Chondrocyte (in vitro differentiated cells): ENCODE measurements around the gene ZFPM1. TPM values are rescaled to one million over a fixed set of nuclear protein-coding genes. Genes with fewer than 3 reads are reported as not detected.

ENCODE experiments used
- DNase-seq: peaks from one replicate; pipeline ENCODE4 v3.0.0; 2021; ENCODE audit warnings: mixed read lengths, low spot score
- H3K27ac Mint-ChIP-seq: one replicate; pipeline ENCODE4 v1.8.0; 2021; ENCODE audit warnings: mild to moderate bottlenecking, moderate library complexity, mixed read lengths; ENCODE audit not compliant: unreplicated experiment
- H3K27me3 Mint-ChIP-seq: 2 replicates; pipeline ENCODE4 v1.8.0; 2021; ENCODE audit warnings: low read depth, mixed read lengths
- H3K36me3 Mint-ChIP-seq: 2 replicates; pipeline ENCODE4 v1.8.0; 2021; ENCODE audit warnings: low read depth, mixed read lengths
- H3K4me1 Mint-ChIP-seq: 2 replicates; pipeline ENCODE4 v1.8.0; 2021; ENCODE audit warnings: low read depth, mild to moderate bottlenecking, mixed read lengths
- H3K4me3 Mint-ChIP-seq: one replicate; pipeline ENCODE4 v1.8.0; 2021; ENCODE audit warnings: mild to moderate bottlenecking, moderate library complexity, mixed read lengths; ENCODE audit not compliant: unreplicated experiment
- H3K9me3 Mint-ChIP-seq: 2 replicates; pipeline ENCODE4 v1.8.0; 2021; ENCODE audit warnings: low read depth, mixed read lengths
- total RNA-seq: library from RNA; stranded (reverse); gene quantifications from 3 replicates; pipeline ENCODE4 v1.2.1, GENCODE V29; 2021
- TF ChIP-seq, protein P1 (sequence below): fragments of 200-600 bp; sonication (generic); IDR thresholded peaks from 2 replicates; pipeline ENCODE4 v1.5.0; 2021; ENCODE audit warnings: antibody characterized with exemption, mild to moderate bottlenecking, moderate library complexity

Gene ZFPM1
- total RNA-seq, 1 donor from 2014 or later, result 7.6 TPM

DNA sequence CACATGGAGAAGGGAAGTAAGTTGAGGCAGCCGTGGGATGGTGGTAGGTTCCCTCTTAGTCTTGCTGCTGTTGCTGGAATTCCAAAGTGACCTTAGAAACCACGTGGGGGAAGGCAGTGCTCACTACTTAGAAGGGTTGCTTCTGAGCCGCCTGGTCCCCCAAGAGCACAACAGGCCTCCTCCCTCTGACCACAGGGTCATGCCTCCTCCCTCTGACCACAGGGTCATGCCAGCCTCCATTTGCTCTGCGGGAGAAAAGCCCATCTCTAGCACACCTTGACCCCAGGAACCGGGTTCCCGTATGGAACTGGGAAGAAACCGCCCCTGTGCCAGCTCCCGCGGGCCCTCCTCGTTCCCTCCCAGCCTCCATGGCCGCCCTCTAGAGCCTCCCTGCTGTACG is 13.4 kb upstream of the ZFPM1 start:
- Mint-ChIP-seq H3K9me3 (no peaks in the 10 kb centered on the region), H3K4me3 (no peak overlapping the region), H3K4me1 (no peaks in the 10 kb centered on the region), H3K27ac (no peak overlapping the region), H3K36me3 (no peaks in the 10 kb centered on the region), H3K27me3 (no peaks in the 10 kb centered on the region)
- TF ChIP-seq, protein P1, sequence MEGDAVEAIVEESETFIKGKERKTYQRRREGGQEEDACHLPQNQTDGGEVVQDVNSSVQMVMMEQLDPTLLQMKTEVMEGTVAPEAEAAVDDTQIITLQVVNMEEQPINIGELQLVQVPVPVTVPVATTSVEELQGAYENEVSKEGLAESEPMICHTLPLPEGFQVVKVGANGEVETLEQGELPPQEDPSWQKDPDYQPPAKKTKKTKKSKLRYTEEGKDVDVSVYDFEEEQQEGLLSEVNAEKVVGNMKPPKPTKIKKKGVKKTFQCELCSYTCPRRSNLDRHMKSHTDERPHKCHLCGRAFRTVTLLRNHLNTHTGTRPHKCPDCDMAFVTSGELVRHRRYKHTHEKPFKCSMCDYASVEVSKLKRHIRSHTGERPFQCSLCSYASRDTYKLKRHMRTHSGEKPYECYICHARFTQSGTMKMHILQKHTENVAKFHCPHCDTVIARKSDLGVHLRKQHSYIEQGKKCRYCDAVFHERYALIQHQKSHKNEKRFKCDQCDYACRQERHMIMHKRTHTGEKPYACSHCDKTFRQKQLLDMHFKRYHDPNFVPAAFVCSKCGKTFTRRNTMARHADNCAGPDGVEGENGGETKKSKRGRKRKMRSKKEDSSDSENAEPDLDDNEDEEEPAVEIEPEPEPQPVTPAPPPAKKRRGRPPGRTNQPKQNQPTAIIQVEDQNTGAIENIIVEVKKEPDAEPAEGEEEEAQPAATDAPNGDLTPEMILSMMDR, result no peak
- DNase-seq, result no peak

DNA sequence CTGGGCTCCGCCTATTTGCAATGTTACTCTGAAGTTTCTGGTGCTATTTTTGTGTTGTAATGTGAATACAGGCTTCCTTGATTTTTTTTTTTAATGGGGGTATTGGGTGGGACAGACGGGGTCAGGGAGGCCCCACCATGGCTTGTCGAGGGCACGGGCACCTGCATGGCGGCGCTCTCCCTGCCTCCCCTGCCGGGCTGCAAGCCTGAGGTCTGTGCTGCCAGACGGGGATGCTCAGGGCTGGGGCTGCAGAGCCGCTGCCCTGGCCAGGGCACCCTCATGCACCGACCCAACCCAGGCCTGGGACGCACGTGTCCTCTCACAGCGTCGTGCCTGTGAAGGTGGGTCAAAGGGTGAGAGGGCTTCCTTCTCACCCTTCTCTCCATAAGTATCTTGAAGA is 13.0 kb upstream of the ZFPM1 start:
- Mint-ChIP-seq H3K27me3 (no peaks in the 10 kb centered on the region), H3K4me1 (no peaks in the 10 kb centered on the region), H3K9me3 (no peaks in the 10 kb centered on the region), H3K4me3 (no peak overlapping the region), H3K36me3 (no peaks in the 10 kb centered on the region), H3K27ac (no peak overlapping the region)
- no peak for DNase-seq
- TF ChIP-seq, protein P1, result no peak

DNA sequence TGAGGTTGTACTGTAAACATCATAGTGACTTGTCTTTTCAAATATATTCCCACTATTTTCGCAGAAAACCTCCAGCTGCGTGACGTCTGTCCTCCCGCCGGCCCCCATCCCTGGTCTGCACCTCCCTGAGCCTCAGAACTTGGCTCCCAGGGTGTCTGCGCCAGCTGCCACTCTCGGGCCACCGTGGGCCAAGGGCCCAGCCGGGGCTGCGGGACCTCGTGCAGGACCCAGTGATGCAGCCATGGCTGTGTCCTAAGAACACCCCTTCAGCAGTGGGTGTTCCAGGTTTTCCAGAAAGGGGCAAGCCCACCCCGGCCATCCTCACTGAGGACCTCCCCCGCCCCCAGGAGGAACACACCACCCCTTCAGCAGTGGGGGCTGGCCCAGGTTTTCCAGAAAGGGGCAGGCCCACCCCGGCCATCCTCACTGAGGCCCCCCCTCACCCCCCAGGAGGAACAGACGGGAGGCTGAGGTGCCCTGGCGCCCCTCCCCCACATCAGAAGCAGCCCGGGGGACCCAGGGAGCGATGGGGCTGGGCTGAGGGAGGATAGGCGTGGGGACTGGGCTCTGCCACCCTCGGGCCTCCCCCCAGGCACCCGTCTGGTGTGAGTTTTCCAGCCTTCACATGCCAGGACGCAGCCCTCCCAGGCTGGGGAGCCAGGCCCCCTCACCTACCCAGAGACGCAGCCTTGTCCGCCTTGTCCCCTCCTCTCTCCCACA is 12.2 kb upstream of the ZFPM1 start:
- no peaks in the 10 kb centered on the region for H3K9me3 Mint-ChIP-seq
- no peaks in the 10 kb centered on the region for H3K36me3 Mint-ChIP-seq
- H3K27ac Mint-ChIP-seq, result no peak overlapping the region
- H3K4me3 Mint-ChIP-seq, result no peak overlapping the region
- TF ChIP-seq, protein P1, result no peak
- no peaks in the 10 kb centered on the region for H3K4me1 Mint-ChIP-seq
- DNase-seq, result no peak
- H3K27me3 Mint-ChIP-seq, result no peaks in the 10 kb centered on the region

DNA sequence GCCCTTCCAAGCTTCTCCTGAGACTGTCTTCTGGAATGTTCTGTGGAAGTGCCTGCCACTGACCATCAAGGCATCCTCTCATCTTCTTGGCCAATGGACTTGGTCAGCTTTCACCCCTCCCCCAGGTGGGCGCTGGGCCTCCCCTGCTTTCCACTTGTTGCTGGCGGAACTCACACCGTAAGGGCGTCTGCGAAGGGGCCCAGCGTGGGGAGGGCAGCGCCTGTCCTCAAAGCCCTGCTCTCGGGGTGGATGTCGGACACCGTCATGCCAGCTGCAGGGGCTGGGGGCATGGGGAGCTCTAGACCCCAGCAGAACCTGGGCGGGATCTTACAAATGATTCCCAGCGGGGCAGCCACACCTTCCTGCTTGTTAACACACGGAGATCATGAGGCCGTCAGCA is 11.6 kb upstream of the ZFPM1 start:
- no peak overlapping the region for H3K4me3 Mint-ChIP-seq

DNA sequence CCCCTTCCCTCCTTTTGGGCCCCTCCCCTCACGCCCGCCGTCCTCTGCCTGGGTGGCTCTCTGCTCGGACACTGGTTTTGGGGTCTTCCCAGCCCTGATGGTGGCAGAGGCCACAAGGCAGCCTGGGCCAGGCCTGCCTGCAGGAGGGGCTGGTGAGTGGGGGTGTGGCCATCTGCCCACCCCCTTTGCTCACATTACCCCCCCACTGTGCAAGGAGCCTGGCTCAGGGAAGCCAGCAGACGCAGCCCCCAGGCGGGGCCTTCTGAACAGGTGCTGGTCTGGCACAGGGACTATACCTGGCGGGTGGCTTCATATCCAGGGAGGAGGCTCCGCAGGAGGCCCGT is 10.7 kb upstream of the ZFPM1 start:
- TF ChIP-seq, protein P1, result no peak
- Mint-ChIP-seq H3K27ac (no peak overlapping the region), H3K36me3 (no peaks in the 10 kb centered on the region), H3K4me1 (no peaks in the 10 kb centered on the region), H3K9me3 (no peaks in the 10 kb centered on the region), H3K4me3 (no peak overlapping the region), H3K27me3 (peaks cover 4% of the 10 kb centered on the region)
- no peak for DNase-seq

More for the DNA sequence above, 11.6 kb upstream of the ZFPM1 start:
- peaks cover 1% of the 10 kb centered on the region for H3K27me3 Mint-ChIP-seq
- TF ChIP-seq, protein P1, result no peak
- H3K4me1 Mint-ChIP-seq, result no peaks in the 10 kb centered on the region
- H3K9me3 Mint-ChIP-seq, result no peaks in the 10 kb centered on the region
- H3K27ac Mint-ChIP-seq, result no peak overlapping the region
- no peak for DNase-seq
- H3K36me3 Mint-ChIP-seq, result no peaks in the 10 kb centered on the region
